BJ (cell line): ENCODE results near the gene EXO5. TPM values are rescaled to one million over a fixed set of nuclear protein-coding genes. Genes with fewer than 3 reads are reported as not detected.
A peak's percentile ranks its signal among the peaks of the same experiment; 100 is the strongest.

ENCODE experiments used
- CTCF ChIA-PET: fragments of 350-600 bp; formaldehyde crosslinking; extraction: SDS; loops from one replicate; lab custom pipeline; 2021; ENCODE audit warnings: antibody characterized with exemption, inconsistent platforms; lab: Yijun Ruan, JAX
- POLR2A ChIA-PET: fragments of 300-600 bp; sonication (Branson Sonifier 250); formaldehyde crosslinking; extraction: SDS; loops from one replicate; lab custom pipeline; 2021; ENCODE audit warnings: antibody characterized with exemption; lab: Charles Lee
- DNase-seq: peaks from one replicate; pipeline ENCODE4 v3.0.0-alpha.2; 2011; ENCODE audit warnings: low read depth
- H3K27me3 ChIP-seq: 2 replicates; pipeline ENCODE4 v1.6.0; 2011; ENCODE audit warnings: low read length; ENCODE audit not compliant: control insufficient read depth, insufficient read depth
- H3K36me3 ChIP-seq: 2 replicates; pipeline ENCODE4 v1.5.1; 2011; ENCODE audit warnings: low read length; ENCODE audit not compliant: control insufficient read depth, insufficient read depth
- H3K4me3 ChIP-seq: 2 replicates; pipeline ENCODE4 v1.5.1; 2011; ENCODE audit warnings: low read depth, mild to moderate bottlenecking, control low read depth, low read length
- CTCF ChIP-seq: IDR thresholded peaks from 2 replicates; pipeline ENCODE4 v1.5.1; 2011; ENCODE audit warnings: low read depth, mild to moderate bottlenecking, control low read depth, inconsistent platforms, low read length, moderate library complexity; ENCODE audit not compliant: insufficient read depth
- polyA plus RNA-seq: library from polyadenylated mRNA; depleted of rRNA; stranded (reverse); fragments of >200 nt; gene quantifications from 2 replicates; pipeline ENCODE4 v1.2.3, GENCODE V29; 2011

Gene EXO5
- polyA plus RNA-seq, 1 experiment, result 6.4 TPM

GRCh38 chr1:40532844-40533424 is 24.4 kb downstream of the EXO5 start:
- TF ChIP-seq CTCF, result peak; percentile 70
- CTCF ChIA-PET, result interaction anchor here (0.7 to 2.6 kb wide), 13 partner anchors 8 to 416 kb away, joined by 3 to 20 read pairs (median 4); no protein-coding TSS in a partner anchor
- POLR2A ChIA-PET, result no interaction called here
- Histone ChIP-seq H3K4me3 (no peak overlapping the region), H3K27me3 (no peaks in the 10 kb centered on the region), H3K36me3 (no peaks in the 10 kb centered on the region)
- no peak for DNase-seq

- ChIA-PET POLR2A (no interaction called here), CTCF (no interaction called here)
- Histone ChIP-seq H3K36me3 (no peaks in the 10 kb centered on the region), H3K27me3 (no peaks in the 10 kb centered on the region), H3K4me3 (no peak overlapping the region)
- TF ChIP-seq CTCF, result no peak
- DNase-seq, result no peak
Observed at GRCh38 chr1:40534589-40534988, 26.0 kb downstream of the EXO5 start.

GRCh38 chr1:40535732-40536131 is 27.2 kb downstream of the EXO5 start:
- Histone ChIP-seq H3K4me3 (no peak overlapping the region), H3K27me3 (no peaks in the 10 kb centered on the region), H3K36me3 (no peaks in the 10 kb centered on the region)
- DNase-seq, result no peak
- ChIA-PET POLR2A (no interaction called here), CTCF (no interaction called here)
- no peak for TF ChIP-seq CTCF

- CTCF ChIA-PET, result no interaction called here
- no peak for DNase-seq
- POLR2A ChIA-PET, result no interaction called here
- Histone ChIP-seq H3K27me3 (no peaks in the 10 kb centered on the region), H3K4me3 (no peak overlapping the region), H3K36me3 (no peaks in the 10 kb centered on the region)
- no peak for TF ChIP-seq CTCF
Observed at GRCh38 chr1:40539338-40539737, 30.8 kb downstream of the EXO5 start.

GRCh38 chr1:40546957-40547356 is 38.4 kb downstream of the EXO5 start:
- CTCF ChIA-PET, result no interaction called here
- no peak for DNase-seq
- no peak for TF ChIP-seq CTCF
- no peak overlapping the region for H3K4me3 ChIP-seq
- POLR2A ChIA-PET, result no interaction called here
- H3K36me3 ChIP-seq, result no peaks in the 10 kb centered on the region
- no peaks in the 10 kb centered on the region for H3K27me3 ChIP-seq
